Adrenal gland (tissue), 12 donors: ENCODE data around the gene PTPRD. TPM values are rescaled to one million over a fixed set of nuclear protein-coding genes. Genes with fewer than 3 reads are reported as not detected.

Experiments
- DNase-seq, 7 donors: peaks; one replicate each; pipeline ENCODE4 v3.0.0-alpha.2; 2019 to 2020
- H3K27ac ChIP-seq, 5 donors: fragments of 200-600 bp; sonication (generic) in 4 of 5; 1 replicate in 3 of 5; 2 replicates in 2 of 5; pipeline versions ENCODE4 v1.5.1 to v1.8.0; 2016 to 2020; ENCODE audit warnings: mild to moderate bottlenecking in 1 of 5
- H3K27me3 ChIP-seq: fragments of 200-600 bp; 2 replicates; pipeline ENCODE4 v1.8.0; 2021
- H3K36me3 ChIP-seq, 2 donors: fragments of 200-600 bp; replicated peaks in 1 of 2; 1 replicate in 1 of 2; 2 replicates in 1 of 2; pipeline versions ENCODE4 v1.5.1 to v1.8.0; 2018 to 2022
- H3K4me1 ChIP-seq, 2 donors: fragments of 200-600 bp; replicated peaks in 1 of 2; 1 replicate in 1 of 2; 2 replicates in 1 of 2; pipeline versions ENCODE4 v1.5.1 to v1.8.0; 2018 to 2021
- H3K4me3 ChIP-seq, 4 donors: fragments of 200-600 bp; sonication (generic) in 3 of 4; one replicate each; pipeline ENCODE4 v1.5.1; 2016 to 2018
- H3K9me3 ChIP-seq, 3 donors: fragments of 200-600 bp; sonication (generic) in 1 of 3; replicated peaks in 1 of 3; 1 replicate in 2 of 3; 2 replicates in 1 of 3; pipeline versions ENCODE4 v1.5.1 to v1.8.0; 2016 to 2021
- POLR2A ChIP-seq, 2 donors: fragments of 450-650 bp; IDR thresholded peaks; one replicate each; pipeline ENCODE4 v1.6.1; 2017; ENCODE audit warnings: antibody characterized with exemption in 2 of 2, mild to moderate bottlenecking in 2 of 2, moderate library complexity in 1 of 2
- WGBS, 4 donors: extraction: QIAGEN DNeasy Blood & Tissue Kit in 2 of 4; methylation state at CpG; one replicate each; pipeline versions ENCODE4 v1.1.5 to v1.1.7; 2013 to 2017; 5-methylcytosine and 5-hydroxymethylcytosine counted together
- intact Hi-C, 2 donors: fragments of 100-400 bp; cut with DNase I; formaldehyde crosslinking; loops; one replicate each; pipeline versions ENCODE4 v1.14.1 to v1.15.0; 2022 to 2023
- polyA plus RNA-seq, 3 donors: library from polyadenylated mRNA; stranded (reverse); fragments of 200-250 nt in 2 of 3; fragments of 350-450 nt in 1 of 3; fragmentation: Illumina TruSeq in 1 of 3; extraction: RNeasy Lipid Tissue Mini Kit (QIAGEN cat#74804) in 1 of 3; gene quantifications; one replicate each; pipeline ENCODE4 v1.2.3, GENCODE V29; 2013 to 2014
- total RNA-seq, 9 donors: library from RNA; depleted of rRNA in 4 of 9; stranded (reverse); fragments of >200 nt in 4 of 9; fragments of 120-200 nt in 1 of 9; fragmentation: NEBNext Ultra II Directional in 1 of 9; extraction: Animal tissue kit (Norgen Biotek cat#: 25700) in 1 of 9; gene quantifications; one replicate each; pipeline versions ENCODE4 v1.1.0 to v1.2.4, GENCODE V29; 2013 to 2023
- TF ChIP-seq, protein P1 (sequence below), 6 experiments: fragments of 450-650 bp in 4 of 6; fragments of 200-600 bp in 2 of 6; sonication (generic) in 1 of 6; IDR thresholded peaks; 1 replicate in 5 of 6; 2 replicates in 1 of 6; pipeline versions ENCODE4 v1.5.1 to v1.8.0; 2016 to 2021; ENCODE audit warnings: antibody characterized with exemption in 6 of 6, mild to moderate bottlenecking in 2 of 6, moderate library complexity in 1 of 6
- donor health status: healthy with polysubstance abuse.
- donor health status: Bipolar disorder and iron deficiency.
- donor health status: DM: yes; HTN: yes; CAD: no.
- donor health status: DM: no; HTN: no; CAD: no.
- donor health status: DM: no; HTN: no; CAD: no.
- donor health status: DM: yes; HTN: yes; CAD: no.

PTPRD gene
- total and polyA plus RNA-seq, 12 donors = 0.61 to 71.2 (median 4.5) TPM

DNA sequence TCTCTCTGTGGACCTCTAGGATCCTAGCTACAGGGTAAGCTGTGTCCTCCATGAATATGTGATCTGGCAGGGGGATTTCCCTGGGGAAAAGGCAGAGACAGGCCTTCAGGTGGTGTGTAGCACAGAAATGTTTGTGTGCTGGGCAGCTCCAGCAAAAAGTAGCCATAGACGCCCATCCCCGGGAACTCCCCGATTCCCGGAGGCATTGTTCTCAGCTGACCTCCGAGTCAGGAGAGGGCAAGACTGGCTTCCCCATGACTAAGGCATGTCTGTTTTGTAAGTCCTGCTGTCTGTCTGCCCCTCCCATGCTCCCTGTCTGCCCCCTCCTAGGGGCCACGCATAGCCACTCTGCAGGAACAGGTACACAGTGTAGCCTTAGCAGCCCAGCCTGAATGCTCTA, 834.5 kb downstream of the PTPRD start:
- intact Hi-C loops = no loop called here

DNA sequence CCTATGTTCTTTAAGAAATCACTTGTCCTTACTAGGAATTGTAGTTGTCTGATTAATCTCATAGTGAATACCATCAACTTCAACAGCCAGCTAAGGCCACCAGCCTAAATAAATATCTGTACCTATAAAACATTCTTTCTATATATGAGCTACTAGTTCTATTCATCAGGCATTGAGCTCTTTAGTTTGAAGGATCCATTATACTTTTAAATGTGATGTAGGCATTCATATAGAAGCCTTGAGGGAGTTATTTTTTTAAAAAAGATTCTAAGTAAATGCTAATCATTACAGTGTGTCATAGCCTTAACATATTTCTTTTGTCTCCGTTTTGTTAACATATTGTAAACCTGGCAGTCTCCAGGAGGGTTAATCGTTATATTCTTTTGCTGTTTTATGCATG, 838.3 kb downstream of the PTPRD start:
- TF ChIP-seq, protein P1, sequence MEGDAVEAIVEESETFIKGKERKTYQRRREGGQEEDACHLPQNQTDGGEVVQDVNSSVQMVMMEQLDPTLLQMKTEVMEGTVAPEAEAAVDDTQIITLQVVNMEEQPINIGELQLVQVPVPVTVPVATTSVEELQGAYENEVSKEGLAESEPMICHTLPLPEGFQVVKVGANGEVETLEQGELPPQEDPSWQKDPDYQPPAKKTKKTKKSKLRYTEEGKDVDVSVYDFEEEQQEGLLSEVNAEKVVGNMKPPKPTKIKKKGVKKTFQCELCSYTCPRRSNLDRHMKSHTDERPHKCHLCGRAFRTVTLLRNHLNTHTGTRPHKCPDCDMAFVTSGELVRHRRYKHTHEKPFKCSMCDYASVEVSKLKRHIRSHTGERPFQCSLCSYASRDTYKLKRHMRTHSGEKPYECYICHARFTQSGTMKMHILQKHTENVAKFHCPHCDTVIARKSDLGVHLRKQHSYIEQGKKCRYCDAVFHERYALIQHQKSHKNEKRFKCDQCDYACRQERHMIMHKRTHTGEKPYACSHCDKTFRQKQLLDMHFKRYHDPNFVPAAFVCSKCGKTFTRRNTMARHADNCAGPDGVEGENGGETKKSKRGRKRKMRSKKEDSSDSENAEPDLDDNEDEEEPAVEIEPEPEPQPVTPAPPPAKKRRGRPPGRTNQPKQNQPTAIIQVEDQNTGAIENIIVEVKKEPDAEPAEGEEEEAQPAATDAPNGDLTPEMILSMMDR (IDR thresholded peaks at IDR 0.05) = no peak
- TF ChIP-seq POLR2A (IDR thresholded peaks at IDR 0.05) = no peak
- Histone ChIP-seq H3K36me3 (no peaks in the 10 kb centered on the region), H3K27me3 (no peaks in the 10 kb centered on the region), H3K27ac (no peak overlapping the region), H3K4me3 (no peak overlapping the region), H3K9me3 (no peaks in the 10 kb centered on the region), H3K4me1 (no peaks in the 10 kb centered on the region)
- DNase-seq = no peak
- intact Hi-C loops = no loop called here
- 61 to 80% (median 70%) methylated on average over 2 of the region's 2 CpGs for WGBS, 4 donors

More for the DNA sequence above, 834.5 kb downstream of the PTPRD start:
- Histone ChIP-seq H3K9me3 (no peaks in the 10 kb centered on the region), H3K27ac (no peak overlapping the region), H3K27me3 (no peaks in the 10 kb centered on the region), H3K4me1 (no peaks in the 10 kb centered on the region), H3K36me3 (no peaks in the 10 kb centered on the region), H3K4me3 (no peak overlapping the region)
- no peak for DNase-seq
- TF ChIP-seq, protein P1 (IDR thresholded peaks at IDR 0.05) = no peak
- no peak for TF ChIP-seq POLR2A (IDR thresholded peaks at IDR 0.05)
- WGBS, 4 donors = 81 to 90% (median 86%) methylated on average over 5 to 6 of the region's 6 CpGs

DNA sequence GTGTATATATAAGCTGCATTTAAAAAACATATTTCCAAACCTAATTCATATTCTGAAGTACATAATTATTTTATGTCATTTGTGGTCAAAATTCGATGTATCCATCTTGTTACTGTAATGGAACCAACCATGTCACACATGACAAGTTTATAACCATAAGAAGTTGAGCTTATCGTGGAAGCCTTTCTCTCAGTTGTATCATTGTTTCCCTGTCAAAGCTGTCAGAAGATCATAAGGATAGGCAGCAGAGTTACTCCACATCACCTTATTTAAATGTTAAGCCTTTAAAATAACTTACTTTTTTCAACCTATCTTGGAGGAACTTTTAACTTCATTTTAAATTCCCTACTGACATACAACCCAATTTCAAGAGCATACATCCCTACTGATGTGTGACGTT, 841.5 kb downstream of the PTPRD start:
- TF ChIP-seq POLR2A (IDR thresholded peaks at IDR 0.05) = no peak
- TF ChIP-seq, protein P1 (IDR thresholded peaks at IDR 0.05) = no peak
- Histone ChIP-seq H3K36me3 (no peaks in the 10 kb centered on the region), H3K9me3 (no peaks in the 10 kb centered on the region), H3K4me3 (no peak overlapping the region), H3K4me1 (no peaks in the 10 kb centered on the region), H3K27me3 (no peaks in the 10 kb centered on the region), H3K27ac (no peak overlapping the region)
- no peak for DNase-seq
- intact Hi-C loops = no loop called here
- WGBS, 4 donors = 70 to 80% (median 76%) methylated on average over 3 of the region's 3 CpGs

DNA sequence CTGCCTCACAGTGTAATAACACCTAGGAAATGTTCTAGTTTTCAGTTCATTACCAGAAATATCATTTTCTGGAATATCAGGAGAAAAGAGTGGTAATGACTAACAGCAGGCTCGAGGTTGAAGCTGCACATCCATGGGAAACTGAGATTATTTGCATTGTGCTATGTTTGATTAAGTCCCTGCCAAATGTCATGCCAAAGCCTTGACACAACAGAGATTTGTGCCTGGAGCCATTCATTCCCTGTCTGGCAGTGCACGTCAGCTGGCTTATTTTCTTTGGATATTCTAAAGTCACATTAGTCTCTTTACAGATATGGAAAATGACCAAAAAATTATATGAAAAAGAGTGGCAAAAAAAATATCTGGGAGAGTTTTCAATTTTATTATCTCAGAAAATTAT, 848.0 kb downstream of the PTPRD start:
- no peak for TF ChIP-seq POLR2A (IDR thresholded peaks at IDR 0.05)
- TF ChIP-seq, protein P1 (IDR thresholded peaks at IDR 0.05) = no peak
- WGBS, 4 donors = 35 to 36% (median 36%) methylated on average over 2 of the region's 2 CpGs
- intact Hi-C loops = no loop called here
- Histone ChIP-seq H3K4me3 (no peak overlapping the region), H3K4me1 (no peaks in the 10 kb centered on the region), H3K36me3 (no peaks in the 10 kb centered on the region), H3K27ac (no peak overlapping the region), H3K9me3 (no peaks in the 10 kb centered on the region), H3K27me3 (no peaks in the 10 kb centered on the region)
- no peak for DNase-seq
